EL (cell line): Measurements from ENCODE around the gene FBXO38.
A peak's percentile ranks its signal among the peaks of the same experiment; 100 is the strongest.

Experiments
- DNase-seq: peaks from one replicate; pipeline ENCODE4 v3.0.0-alpha.2; 2016

Gene FBXO38, protein sequence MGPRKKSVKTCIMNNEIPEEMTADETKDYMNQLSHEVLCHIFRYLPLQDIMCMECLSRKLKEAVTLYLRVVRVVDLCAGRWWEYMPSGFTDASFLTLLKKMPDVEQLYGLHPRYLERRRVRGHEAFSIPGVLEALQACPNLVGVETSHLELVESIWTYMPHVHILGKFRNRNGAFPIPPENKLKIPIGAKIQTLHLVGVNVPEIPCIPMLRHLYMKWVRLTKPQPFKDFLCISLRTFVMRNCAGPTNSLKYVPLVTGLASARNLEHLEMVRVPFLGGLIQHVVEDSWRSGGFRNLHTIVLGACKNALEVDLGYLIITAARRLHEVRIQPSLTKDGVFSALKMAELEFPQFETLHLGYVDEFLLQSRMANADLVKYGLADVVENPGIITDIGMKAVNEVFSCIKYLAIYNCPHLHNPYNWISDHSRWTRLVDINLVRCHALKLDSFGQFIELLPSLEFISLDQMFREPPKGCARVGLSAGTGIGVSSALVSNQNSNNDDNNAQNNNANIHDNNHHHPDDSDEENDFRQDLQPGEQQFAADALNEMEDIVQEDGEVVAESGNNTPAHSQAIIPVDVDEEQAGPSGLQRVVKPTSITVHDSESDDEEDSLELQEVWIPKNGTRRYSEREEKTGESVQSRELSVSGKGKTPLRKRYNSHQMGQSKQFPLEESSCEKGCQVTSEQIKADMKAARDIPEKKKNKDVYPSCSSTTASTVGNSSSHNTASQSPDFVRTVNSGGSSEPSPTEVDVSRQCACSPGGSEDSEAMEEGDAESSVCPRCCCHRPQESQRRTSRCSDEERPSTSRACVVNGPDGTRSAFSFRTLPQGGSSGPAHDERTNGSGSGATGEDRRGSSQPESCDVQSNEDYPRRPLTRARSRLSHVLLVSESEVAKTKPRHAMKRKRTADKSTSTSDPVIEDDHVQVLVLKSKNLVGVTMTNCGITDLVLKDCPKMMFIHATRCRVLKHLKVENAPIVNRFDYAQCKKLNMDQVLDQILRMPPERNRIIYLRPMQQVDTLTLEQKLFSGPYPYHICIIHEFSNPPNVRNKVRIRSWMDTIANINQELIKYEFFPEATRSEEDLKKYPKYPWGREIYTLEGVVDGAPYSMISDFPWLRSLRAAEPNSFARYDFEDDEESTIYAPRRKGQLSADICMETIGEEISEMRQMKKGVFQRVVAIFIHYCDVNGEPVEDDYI

GRCh38 chr5:148383564-148384379 is at the start of gene FBXO38:
FBXO38 (plus strand) TSS chr5:148383958; CDS start chr5:148394777, 10,819 bp downstream.
- DNase-seq = peak; percentile 97

- DNase-seq = no peak
Measured at GRCh38 chr5:148335259-148335658, 48.5 kb upstream of the FBXO38 start, which contains the start of gene SPINK9. SPINK9 (plus strand) TSS chr5:148335559; CDS start chr5:148335614, 55 bp downstream.

DNA sequence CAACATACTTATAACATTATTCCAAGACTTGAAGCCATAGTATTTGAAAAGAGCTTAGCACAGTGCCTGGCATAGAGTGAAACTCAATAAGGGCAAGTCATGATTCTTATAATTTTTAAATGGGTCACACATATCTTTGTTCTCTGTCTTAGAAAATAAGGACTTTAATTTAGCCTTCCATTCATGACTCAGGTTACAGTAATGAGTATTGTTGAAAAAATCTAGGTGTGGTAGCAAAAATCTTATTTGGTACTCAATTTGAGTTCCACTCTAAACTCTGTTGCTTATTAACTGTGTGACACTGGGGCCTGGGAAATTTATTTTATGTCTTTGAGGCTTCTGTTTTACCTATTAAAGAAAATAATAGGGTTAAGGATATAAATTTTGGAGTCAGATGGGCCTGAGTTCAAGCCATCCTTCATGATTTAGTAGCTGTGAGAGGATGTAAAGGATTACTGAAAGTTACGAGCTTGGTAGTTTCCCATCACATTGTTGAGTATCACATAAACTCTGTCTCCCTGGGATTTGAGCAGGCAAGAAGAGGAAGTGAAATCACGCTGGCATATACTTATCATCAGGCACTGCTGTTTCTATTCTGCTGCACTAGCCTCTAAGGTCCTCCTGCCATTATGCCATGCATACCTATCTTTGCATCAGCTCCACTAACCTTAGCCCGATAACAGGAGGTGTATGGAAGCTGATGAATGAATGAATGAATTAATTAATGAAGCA is 46.9 kb upstream of the FBXO38 start:
- DNase-seq = no peak

DNA sequence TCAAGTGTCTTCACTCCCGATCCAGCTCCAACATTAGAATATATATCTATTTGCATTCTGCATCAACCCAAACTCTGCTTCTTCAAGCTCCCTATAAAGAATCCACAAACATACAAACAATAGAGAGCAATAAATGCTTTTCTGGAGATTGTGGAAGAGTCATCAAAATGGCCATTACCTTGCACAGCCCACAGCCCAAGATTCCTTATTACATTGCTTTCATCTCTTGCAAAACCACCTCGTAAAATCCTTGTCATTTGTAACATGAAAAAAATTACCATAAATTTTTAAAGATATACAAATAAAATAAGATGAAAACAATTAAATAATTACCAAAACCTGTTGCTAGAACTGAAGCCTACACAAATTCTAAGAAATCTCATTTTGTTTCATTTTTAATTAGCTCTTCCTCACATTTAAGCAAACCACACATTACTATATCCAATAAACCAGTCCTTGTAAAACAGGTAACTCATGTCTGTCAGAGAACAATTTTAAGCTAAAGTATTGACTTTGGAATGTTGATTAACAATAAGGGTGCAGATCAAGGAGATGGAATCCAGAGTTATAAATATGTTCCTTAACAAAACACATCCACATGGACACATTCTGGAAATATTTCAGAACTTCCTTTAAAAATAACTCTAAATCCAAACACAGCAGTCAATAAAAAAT is 41.2 kb upstream of the FBXO38 start:
- no peak for DNase-seq

GRCh38 chr5:148343046-148343407 is 40.7 kb upstream of the FBXO38 start:
- DNase-seq = no peak

DNA sequence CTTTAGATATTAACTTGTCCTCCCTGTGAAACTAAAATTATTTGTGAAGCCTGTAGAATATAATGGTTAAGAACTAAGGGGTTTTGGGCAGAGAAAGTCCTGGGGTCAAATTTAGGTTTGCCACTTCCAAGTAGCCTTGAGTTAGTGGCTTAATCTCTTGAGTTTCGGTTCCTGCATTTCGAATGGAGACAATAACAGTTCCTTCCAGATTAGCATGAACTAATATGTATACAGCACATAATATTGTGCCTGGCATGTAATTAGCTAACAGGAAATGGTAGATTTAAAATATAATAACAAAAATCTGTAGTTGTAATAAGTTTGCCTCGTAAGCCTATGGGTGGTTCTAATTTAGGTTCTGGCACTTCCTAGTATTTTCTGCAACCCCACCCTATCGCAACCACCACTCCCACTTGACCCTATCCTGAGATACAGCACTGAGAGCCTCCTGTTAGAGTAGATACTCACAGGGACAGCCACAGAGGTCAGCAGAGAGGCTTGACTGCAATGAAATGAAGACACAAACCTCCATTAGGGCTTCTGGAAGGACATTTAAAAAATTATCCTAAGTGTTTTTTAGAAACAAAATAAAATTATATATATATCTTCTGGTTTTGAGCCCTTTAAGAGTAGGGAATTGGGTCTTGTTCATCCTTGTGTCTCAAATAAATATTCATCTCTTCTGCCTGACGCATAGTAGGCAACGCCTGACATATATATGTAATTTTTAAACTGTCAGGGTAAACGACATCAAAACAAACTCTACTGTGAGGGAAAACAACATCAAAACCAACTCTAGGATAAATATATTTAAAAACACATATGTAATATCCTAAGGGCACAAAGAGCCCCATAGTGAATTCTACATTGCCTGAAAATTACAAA is 39.9 kb upstream of the FBXO38 start:
- DNase-seq = no peak

DNA sequence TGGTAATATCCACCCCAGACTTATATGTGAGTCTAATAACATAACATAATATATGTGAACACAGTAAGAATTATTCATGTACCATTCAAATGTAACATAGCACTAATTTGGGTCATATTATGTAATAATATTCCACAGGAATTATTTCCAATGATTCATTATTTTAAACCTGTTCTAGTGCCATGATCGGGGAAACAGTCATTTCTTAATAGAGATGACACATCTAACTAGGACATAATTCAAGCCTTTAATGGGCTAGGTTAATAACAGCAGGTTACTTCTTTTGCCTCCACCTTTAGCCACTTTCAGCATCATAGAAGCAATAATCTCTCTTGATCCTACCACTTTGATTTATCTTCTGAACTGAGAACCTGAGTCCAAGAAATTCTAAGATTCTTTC is 36.1 kb upstream of the FBXO38 start:
- no peak for DNase-seq

DNA sequence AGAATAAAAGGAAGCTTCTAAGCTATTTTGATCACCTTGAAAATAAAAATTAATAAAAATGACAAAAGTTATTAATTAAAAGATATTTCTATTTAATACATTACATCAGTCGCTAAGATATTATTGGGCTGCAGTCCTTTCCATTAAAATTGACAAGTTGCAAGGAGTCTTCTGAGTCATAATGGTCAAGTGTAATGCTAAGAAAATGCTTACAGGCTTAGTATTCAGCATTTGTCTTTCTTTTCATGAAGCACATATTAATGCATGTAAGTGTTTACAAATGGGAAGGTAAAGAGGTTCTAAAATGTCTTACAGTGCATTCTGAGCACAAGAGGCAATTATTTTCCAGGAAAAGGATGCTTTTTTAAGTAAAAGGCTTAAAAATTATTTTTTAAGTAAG is 31.1 kb upstream of the FBXO38 start:
- no peak for DNase-seq

GRCh38 chr5:148353634-148354033 is 30.1 kb upstream of the FBXO38 start:
- no peak for DNase-seq

GRCh38 chr5:148364343-148364742 is 19.4 kb upstream of the FBXO38 start:
- no peak for DNase-seq

DNA sequence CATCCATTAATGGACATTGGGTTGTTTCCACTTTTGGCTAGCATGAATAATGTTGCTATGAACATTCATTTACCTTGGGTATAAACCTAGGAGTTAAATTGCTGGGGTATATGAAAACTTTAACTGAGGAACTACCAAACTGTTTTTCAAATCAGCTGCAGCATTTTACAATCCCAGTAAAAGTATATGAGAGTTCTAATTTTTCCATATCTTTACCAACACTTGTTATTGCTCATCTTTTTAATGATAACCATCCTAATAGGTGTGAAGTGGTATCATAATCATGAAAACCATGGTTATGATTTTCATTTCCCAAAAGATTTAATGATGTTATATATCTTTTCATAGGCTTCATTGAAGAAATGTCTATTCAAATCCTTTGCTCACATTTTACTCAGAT is 15.5 kb upstream of the FBXO38 start:
- no peak for DNase-seq

DNA sequence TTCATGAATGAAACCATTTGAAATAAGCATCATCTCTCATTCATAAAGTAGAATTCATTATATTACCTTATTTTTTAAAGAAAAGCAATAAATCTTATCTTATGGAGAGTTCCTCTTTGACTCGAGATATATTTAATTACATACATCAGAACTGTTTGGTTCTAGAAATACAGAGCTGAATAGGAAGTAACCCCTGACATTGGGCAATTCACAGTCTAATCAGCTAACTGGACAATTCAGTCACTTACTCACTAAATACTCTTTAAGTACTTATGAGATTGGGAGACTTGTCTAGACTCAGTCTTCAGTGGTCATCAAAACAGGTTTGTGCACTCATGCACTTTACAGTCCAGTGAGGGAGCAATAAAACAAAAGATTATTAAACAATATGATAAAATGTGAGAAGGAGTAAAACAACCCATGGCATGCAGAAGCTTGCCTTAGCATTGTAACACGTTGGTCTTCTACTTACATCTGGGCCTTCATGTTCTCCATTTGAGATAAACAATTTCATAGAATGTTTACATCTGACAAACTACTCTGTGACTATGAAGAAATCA is 11.5 kb upstream of the FBXO38 start:
- DNase-seq = no peak

GRCh38 chr5:148372893-148373292 is 10.9 kb upstream of the FBXO38 start:
- DNase-seq = no peak

GRCh38 chr5:148374690-148375360 is 8.9 kb upstream of the FBXO38 start:
- DNase-seq = peak; percentile 52

DNA sequence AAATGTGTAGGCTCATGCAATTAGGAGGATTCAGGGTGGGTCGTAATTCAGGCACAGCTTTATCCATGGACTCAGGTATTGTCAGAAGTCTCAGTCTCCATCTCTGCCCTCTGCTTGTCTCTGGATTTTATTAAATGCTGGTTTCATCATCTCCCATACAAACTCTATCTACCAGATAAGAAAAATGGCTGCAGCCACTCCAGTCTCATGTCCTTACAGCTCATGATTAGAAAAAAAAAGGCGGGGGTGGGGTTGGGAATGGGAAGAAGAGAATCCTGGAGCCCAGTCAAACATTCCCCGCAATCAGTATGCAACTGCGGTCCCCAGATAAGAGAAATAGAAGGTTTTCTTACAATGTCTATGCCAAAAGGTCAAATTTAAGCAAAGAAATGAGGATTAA is 7.6 kb upstream of the FBXO38 start:
- DNase-seq = no peak

- DNase-seq = no peak
Measured at GRCh38 chr5:148378670-148379069, 5.1 kb upstream of the FBXO38 start.

DNA sequence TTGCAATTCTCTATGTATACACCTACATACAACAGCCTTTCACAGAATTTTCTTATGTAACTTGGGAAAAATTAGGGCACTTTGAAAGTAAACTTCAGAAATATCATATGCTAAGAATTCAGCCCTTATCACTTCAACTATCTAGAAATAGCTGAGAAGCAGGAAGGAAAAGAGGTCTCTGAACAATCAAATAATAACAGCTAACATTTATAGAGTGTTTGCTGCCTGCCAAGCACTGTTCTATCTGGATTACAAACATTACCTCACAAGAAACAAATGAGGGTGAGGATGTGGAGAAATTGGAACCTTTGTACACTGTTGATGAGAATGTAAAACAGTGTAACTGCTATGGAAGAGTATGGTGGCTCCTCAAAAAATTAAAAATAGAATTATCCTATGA is 4.4 kb upstream of the FBXO38 start:
- DNase-seq = no peak

DNA sequence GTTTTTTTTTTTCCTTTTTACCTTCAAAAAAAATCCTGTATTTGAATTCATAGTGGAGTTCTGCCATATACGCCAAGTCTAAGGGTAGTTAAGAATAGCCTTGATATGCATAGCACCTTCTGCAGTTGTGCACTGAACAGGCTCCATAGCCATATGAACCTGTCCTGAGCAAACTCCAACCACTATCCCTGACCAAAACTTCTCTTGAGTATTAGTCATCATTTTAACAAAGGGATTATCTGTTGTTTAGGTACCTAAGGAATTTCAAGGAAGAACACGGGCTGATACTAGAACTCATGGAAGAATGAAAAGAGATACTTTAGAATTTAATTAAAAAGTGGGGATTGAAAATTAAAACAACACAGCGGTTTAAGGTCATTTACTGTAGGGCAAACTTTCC is 1.9 kb upstream of the FBXO38 start:
- DNase-seq = no peak

DNA sequence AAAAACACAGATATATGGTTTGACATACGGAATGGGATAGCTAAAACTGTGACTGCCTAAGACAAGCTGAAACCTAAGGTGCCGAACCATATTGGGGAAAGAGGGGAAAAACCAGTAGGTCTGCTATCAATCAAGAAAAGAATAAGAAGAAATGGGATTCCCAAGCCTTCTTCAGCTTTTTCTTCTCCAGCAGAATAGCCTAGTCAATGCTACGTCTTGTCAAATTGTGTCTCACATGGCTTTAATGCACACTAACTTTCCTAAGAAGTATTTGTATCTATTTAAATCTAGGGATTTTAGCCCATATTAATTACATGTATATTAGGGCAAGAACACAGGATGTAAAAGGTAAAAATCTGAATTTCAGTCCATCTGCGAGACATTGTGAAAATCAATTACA is 797 bp upstream of the FBXO38 start:
- DNase-seq = no peak
